GM19397 (cell line): ENCODE results near the gene SPSB1.

ENCODE experiments used
- ATAC-seq: cut with Tn5 transposase; IDR thresholded peaks from one replicate; pipeline ENCODE4 v1.9.1; 2021; ENCODE audit warnings: mild to moderate bottlenecking, moderate library complexity; ENCODE audit not compliant: unreplicated experiment

The SPSB1 gene

GRCh38 chr1:9340864-9341263 lies 48.2 kb downstream of the SPSB1 start:
- no peak for ATAC-seq

DNA sequence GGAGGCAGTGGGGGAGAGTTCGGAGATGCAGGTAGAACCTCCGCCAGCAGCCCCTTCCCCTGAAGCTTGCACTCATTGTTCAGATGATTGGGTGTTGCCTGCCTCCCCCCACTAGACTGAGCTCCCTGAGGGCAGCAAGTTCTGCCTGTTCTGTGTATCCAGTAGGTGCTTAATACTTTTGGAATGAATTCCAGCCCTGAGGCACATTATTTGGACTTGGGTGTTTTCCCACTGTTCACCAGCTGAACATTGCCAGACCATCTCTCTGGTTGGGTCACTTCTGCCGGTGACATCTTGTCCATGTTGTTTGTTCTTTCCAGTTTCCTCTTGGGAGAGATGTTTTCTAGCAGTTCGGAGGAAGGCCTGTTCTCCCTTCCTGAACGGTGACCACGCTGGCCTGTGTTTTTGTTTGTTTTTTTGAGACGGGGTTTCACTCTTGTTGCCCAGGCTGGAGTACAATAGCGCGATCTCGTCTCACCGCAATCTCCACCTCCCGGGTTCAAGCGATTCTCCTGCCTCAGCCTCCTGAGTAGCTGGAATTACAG lies 48.7 kb downstream of the SPSB1 start:
- no peak for ATAC-seq

DNA sequence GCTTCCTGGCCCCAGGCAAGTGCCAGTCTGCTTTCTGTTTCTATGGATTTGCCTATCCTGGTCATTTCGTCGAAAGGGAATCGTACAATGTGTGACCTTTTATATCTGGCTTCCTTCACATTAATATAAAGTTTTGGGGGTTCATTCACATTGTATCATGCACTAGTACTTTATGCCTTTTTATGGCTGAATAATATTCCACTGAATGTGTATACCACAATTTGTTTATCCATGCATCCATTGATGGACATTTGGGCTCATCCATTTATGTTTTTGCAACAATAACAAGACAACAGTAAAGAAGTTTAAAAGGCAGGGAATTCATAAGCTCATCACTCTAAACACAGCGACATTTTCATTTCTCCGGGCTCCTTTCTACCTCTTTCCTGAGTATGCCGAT lies 50.6 kb downstream of the SPSB1 start:
- ATAC-seq: no peak

- ATAC-seq: no peak
These were observed 51.9 kb downstream of the SPSB1 start for GRCh38 chr1:9344426-9345200.

DNA sequence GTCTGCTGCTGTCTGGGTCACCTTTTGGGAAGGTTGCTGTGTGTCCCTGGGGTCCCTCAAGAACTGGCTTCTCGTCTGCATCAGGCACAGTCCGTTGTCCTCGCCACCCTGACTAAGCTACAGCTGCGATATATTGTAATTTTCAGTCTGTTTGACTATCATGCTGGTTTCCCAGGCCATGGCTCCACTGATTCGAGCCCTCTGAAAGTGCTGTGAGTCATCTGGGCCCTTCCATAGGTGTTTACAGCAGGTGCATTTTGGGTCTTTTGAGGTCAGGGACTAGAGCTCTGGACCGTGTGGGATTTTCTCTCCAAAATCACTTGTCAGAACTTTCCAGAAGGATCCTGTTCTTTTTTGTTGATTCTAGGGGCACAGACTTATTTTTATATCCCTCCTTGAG lies 52.8 kb downstream of the SPSB1 start:
- no peak for ATAC-seq

DNA sequence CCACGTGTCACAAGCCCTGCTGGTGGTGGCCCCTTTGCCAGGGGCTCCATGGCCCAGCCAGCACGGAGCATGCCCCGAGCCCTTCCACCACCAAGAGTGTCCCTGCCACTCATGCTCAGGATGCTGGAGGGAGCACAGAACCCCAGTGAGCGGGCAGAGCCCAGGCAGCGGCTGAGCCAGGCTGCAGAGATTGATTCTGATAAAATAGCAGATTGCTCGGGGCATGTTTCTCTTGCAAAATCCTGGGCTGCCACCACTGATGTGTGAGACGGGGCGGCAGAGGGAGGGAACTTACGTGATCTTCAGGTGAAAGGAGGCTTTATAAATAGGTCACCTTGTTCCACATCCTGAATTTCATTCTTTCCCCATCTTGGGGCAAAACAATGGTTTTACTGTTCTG lies 53.2 kb downstream of the SPSB1 start:
- ATAC-seq: no peak

- no peak for ATAC-seq
These were observed 53.9 kb downstream of the SPSB1 start for GRCh38 chr1:9346566-9346965.

DNA sequence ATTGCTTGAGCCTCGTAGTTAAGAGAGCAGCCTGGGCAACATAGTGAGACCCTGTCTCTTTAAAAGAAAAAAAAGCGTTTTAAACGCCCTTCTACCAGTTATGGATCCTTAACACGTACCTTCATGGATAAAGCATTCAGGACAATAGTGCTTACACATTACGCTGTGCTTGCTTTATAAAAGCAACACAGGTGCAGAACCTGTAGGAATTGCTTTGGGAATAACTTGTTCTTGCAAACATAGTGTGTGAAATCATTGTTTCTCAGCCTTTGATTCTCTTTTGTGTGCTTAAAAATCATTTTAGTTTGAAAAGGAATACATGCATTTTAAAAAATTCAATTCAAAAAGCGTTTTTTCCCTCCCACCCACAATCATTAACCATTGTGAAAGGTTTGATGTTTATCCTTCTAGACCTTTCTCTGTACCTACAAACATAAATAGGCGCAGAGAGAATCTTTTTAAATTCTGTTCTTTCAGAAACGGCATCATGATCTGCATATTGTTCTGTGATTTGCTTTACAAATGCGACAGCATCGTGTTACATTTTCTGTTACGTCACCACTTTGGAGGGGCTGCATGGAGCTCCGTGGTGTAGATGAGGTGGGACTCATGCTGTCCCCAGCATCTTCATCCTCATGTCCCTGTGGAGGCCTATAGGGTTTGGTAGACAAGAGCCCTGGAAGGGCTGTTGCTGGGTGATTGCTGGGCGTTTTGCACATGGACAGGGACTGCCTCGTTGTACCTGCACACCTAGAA lies 54.6 kb downstream of the SPSB1 start:
- no peak for ATAC-seq

- no peak for ATAC-seq
These were observed 56.7 kb downstream of the SPSB1 start for GRCh38 chr1:9349331-9349851.

DNA sequence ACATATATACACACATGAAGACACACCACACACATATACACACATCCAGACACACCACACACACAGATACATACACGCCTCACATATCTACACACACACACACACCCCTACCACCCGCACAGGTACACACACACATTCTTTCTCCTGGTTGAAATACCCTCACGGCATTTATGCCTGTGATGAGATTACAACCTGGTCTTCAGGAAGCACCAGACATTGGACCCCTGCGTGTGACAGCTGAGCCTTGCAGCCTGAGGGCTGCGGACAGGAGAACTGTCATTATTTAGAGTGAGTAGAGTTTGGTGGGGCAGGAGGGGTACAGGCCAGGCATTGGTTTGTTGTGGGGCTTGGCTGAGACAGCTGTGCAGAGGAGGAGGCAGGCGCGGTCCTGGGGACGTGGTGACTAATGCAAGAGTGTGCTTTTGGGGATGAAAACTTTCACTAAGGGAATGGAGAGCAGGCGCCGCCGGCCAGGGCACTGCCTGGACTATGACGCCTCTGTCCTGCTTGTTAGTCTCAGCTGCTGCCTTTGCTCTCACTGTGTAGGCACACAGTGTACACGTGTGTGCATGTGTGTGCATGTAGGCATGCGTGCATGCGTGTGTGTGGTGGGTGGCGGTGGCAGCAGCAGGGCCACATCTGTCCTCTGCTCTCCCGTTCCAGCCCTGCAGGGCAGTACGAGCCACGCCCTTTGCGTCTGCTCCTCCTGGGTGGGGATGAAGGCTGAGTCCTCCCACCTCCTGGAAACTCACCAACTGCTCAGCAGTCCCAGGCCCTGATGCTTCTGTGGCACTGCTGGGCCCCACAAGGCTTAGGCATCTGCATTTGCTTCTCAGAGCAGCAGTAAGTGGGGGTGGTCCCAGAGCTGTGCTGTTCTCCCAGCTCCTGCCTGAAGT lies 57.6 kb downstream of the SPSB1 start:
- no peak for ATAC-seq

- ATAC-seq: no peak
These were observed 58.3 kb downstream of the SPSB1 start for GRCh38 chr1:9350960-9351359.

- no peak for ATAC-seq
These were observed 59.1 kb downstream of the SPSB1 start for GRCh38 chr1:9351654-9352271.

- ATAC-seq: no peak
These were observed 59.9 kb downstream of the SPSB1 start for GRCh38 chr1:9352377-9353134.

GRCh38 chr1:9355503-9355902 lies 62.8 kb downstream of the SPSB1 start:
- ATAC-seq: no peak

DNA sequence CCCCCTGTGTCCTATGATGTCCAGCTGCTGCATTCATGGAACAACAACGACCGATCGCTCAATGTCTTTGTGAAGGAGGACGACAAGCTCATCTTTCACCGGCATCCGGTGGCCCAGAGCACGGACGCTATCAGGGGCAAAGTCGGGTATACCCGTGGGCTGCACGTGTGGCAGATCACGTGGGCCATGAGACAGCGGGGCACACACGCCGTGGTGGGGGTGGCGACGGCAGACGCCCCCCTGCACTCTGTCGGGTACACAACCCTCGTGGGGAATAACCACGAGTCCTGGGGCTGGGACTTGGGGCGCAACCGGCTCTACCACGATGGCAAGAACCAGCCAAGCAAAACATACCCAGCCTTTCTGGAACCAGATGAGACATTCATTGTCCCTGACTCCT lies 63.3 kb downstream of the SPSB1 start:
- no peak for ATAC-seq

GRCh38 chr1:9356829-9357466 lies 64.3 kb downstream of the SPSB1 start:
- ATAC-seq: no peak

DNA sequence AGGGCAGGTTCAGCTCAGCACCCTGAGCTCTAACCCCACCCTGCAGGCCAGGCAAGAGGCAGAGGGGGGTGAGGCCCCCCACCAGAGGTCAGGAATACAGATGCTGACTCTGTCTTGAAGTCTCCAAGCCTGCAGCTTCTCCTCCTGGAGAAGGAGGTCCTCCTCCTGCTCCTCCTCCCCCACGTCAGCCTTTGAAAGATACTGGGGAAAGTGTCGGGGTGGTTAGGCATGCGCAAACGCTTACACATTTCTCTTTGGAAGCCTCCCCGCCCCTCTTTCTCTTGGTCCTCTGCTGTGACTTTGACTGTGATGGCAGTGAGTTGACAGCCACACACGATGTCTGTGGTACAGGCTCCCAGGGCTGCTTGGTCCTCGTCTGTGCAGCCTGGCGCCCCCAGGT lies 65.3 kb downstream of the SPSB1 start:
- ATAC-seq: no peak

DNA sequence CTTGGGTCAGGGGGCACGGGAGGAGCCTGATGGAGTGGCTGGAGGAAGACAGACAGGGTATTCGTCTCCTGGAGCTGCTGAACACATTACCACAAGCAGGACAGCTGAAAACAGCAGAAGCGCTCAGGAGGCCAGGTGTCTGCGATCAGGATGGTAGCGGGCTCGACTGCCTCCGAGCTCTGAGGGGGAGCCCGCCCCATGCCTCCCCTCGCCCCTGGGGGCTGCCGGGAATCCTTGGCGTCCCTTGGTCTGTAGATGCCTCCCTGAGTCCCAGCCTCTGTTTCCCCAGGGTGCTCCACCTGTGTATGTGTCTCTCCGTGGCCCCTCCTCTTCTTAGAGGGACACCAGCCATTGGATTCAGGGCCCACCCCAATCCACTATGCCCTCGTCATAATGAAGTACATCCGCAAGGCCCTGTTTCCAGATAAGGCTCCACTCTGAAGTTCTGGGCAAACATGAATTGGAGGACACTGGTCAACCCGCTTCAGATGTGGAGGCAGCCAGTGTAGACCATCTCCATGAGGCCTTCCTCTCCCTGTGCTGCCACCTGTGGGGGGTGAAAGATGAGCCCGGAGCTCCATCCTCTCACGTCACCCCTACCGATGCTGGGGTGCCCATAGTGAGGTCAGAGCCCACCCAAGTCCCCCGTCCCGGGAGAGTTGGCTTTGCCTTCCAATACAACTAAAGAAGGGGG lies 67.8 kb downstream of the SPSB1 start:
- no peak for ATAC-seq
